Measurements from ENCODE around the gene GET4.
"Not testable (repeated sequence)": the region's sequence is repeated elsewhere in the genome, so short reads cannot be mapped to it uniquely, and the experiment has no call there.

The GET4 gene

DNA sequence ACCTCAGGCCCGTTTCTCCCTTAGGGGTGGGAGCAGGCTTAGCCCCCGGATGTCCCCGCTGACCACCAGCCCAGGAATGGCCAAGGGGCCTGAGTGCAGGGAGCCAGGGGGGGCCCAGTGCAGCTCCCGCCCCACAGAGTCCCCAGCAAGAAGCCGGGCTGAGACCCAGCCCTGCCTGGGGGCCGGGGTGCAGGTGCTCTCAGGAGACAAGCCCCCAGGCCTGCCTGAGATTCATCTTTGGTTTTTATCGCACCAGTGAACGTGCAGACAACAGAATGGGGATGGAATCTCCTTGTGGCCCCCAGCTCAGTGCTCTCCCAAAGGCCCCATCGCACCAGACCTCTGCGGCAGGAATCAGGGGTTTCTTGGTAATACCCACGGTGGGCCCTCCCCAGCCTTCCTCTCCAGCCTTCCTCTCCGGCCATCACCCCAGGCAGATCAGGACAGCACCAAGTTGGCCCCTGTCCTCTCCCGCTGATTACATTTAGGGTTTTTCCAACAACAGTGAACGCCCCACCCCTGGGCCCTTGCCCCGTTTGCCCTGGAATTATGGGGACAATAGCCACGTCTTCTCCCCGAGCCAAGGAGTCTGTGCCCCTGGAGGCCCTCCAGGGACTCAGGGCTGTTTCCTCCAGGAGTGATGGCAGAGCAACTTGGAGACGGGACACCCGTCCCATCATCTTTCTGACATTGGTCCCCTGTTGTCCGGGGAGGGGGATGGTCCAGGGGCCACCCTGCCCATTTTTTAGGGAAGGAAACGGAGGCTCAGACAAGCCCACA, 55.7 kb downstream of the GET4 start:
- no peak for FAIRE-seq

DNA sequence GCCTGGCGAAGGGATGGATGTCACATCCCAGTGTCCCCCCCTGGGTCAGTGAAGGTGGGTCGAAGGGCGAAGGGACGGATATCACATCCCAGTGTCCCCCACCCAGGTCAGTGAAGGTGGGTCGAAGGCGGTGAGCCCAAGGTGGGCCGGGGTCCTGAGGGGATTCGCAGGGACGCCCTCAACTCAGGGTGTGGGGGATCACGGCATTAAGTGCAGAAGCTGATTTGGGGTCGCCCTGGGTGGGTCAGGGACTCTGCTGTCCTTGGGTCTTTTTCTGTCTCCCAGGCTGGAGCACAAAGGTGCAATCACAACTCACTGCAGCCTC, 56.3 kb downstream of the GET4 start:
- no peak for FAIRE-seq

- FAIRE-seq, result no peak
Measured at GRCh38 chr7:934469-935163, 58.3 kb downstream of the GET4 start.

- no peak for FAIRE-seq
Measured at GRCh38 chr7:935164-935873, 59.0 kb downstream of the GET4 start.

GRCh38 chr7:935874-936385, 59.6 kb downstream of the GET4 start:
- FAIRE-seq, result no peak

DNA sequence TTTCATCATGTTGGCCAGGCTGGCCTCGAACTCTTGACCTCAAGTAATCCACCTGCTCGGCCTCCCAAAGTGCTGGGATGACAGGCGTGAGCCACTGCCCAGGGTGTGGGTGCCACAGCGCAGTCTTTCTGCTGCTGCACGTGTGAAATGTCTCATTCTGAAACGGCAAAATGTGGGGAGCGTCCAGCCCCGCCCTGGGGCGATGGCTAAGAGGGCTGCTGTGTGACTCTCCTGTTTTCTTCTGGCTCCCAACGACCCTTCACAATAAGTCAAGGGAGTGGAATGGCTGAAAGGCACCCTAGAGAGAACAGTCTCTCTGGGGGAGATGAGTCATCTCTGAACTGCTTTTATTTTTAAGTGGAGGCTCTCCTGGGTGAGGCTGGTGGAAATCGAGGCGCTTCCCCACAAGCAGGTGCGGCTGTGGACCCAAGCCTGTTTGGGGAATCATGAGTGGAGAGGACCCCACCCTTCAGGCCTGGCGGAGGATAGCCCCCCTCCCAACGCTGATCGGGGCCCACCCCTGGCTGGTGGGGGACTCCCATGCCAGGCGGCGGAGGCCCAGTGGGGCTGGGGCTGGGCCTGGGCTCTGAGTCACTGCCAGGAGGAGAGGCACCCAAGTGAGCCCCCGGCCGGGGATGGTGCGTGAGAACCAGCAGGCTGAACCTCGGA, 60.2 kb downstream of the GET4 start:
- no peak for FAIRE-seq

GRCh38 chr7:937856-938484, 61.6 kb downstream of the GET4 start:
- no peak for FAIRE-seq

- FAIRE-seq, result no peak
Measured at GRCh38 chr7:938546-939185, 62.3 kb downstream of the GET4 start.

GRCh38 chr7:939843-940242, 63.5 kb downstream of the GET4 start:
- no peak for FAIRE-seq

- no peak for FAIRE-seq
Measured at GRCh38 chr7:940599-941408, 64.5 kb downstream of the GET4 start.

DNA sequence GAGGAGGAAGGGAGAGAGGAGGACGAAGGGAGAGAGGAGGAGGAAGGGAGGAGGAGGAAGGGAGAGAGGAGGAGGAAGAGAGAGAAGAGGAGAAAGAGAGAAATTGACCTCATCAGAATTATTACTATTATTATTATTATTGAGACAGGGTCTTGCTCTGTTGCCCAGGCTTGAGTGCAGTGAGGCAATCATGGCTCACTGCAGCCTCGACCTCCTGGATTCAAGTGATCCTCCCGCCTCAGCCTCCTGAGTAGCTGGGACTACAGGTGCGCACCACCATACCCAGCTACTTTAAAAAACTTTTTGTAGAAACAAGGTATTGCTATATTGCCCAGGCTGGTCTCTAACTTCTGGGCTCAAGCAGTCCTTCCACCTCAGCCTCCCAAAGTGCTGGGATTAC, 67.4 kb downstream of the GET4 start:
- not testable (repeated sequence) for FAIRE-seq

DNA sequence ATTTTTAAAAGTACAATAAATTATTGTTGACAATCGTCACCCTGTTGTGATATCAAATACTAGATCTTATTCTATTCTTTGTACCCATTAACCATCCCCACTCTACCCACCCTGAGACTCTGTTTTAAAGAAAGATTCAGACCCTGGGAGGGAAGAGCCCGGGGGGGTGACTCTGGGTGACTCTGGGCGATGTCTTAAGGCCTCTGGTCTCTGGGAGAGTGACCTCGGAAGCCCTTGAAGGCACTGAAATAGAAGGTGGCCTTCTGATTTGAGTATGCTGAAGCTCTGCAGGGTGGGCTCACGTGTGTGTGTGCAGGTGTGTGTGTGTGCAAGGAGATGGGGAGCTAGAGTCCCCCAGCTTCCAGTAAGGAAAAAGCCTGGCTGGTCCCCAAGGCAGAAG, 68.4 kb downstream of the GET4 start:
- no peak for FAIRE-seq

DNA sequence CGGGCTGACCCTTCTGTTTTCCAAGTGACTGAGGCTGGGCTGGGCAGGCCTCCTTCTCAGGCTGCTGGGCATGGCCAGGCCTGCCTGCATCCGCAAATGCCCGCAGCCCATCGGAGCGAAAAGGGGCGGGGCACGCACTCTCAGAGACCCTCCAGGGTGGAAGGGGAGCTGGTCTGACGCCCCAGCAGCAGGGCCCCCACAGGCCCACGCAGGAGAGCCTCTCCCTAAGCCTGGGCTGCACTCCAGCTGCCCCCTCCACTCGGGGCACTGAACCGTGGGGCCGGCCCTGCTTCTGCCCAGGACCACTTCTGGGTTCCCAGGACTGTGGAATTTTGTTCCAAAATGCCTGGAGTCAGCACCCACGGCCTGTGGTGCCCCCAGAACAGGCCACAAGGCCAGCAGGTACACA, 68.8 kb downstream of the GET4 start:
- no peak for FAIRE-seq

DNA sequence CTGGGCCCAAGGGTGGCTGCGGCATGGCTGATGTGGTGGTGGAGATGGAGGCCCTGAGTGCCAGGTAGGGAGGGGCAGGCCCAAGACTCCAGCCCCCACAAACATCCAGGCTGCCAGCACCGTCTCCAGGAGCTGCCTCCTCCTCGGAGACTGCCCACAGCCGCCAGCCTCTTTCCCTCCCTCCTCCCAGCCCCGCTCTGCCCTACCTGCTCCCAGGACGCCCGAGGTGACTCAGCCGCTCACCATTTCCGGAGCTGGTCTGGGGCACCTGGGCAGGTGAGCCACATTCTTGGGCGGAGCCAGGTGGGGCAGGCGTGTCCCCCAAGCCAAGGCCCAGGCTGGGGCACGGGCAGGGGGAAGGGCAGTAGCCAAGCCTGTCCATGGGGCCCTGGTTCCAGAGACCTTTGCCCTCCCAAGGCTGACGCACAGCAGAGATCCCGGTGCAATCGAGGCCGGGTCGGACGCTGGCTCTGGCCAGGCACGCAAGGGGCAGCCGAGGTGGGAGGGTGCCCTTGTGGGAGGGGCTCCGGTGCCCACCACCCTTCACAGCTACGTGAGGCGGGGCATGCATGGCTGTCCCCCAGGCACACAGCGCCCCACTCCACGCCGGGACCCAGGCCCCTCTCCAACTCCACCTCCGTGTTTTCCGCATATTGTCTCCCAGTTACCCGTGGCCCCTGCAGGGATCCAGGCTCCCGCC, 69.4 kb downstream of the GET4 start:
- FAIRE-seq, result no peak
